HepG2 (cell line): Measurements from ENCODE around the gene PPP6R2. TPM values are rescaled to one million over a fixed set of nuclear protein-coding genes. Genes with fewer than 3 reads are reported as not detected.

Experiments
- AFF4 ChIP-seq: sonication (generic); formaldehyde crosslinking; IDR thresholded peaks from 2 replicates; pipeline ENCODE4 v1.4.0; 2020; ENCODE audit warnings: missing genetic modification reagents
- ATRX ChIP-seq: sonication (generic); formaldehyde crosslinking; IDR thresholded peaks from 2 replicates; pipeline ENCODE4 v1.4.0; 2020; ENCODE audit warnings: missing genetic modification reagents, borderline replicate concordance
- E2F2 ChIP-seq: sonication (generic); formaldehyde crosslinking; IDR thresholded peaks from 2 replicates; pipeline ENCODE4 v1.4.0; 2020; ENCODE audit warnings: missing genetic modification reagents, borderline replicate concordance
- EZH2 ChIP-seq: conservative IDR thresholded peaks from 2 replicates; pipeline ENCODE4 v1.6.1; 2012; ENCODE audit warnings: mild to moderate bottlenecking, low read depth, low read length, moderate library complexity
- HDAC2 ChIP-seq: sonication (generic); formaldehyde crosslinking; IDR thresholded peaks from 2 replicates; pipeline ENCODE4 v1.4.0; 2020; ENCODE audit warnings: missing genetic modification reagents
- HMG20A ChIP-seq: IDR thresholded peaks from 2 replicates; pipeline ENCODE4 v1.6.1; 2016; ENCODE audit warnings: borderline replicate concordance
- IRF2 ChIP-seq: IDR thresholded peaks from 2 replicates; pipeline ENCODE4 v1.6.1; 2018; ENCODE audit warnings: missing genetic modification reagents, missing compliant biosample characterization
- LCORL ChIP-seq, 2 experiments: fragments of 450-650 bp in 1 of 2; sonication (generic) in 1 of 2; formaldehyde crosslinking in 1 of 2; IDR thresholded peaks; 2 replicates each; pipeline versions ENCODE4 v1.5.0 to v1.6.1; 2017 to 2020; ENCODE audit warnings: antibody characterized with exemption in 1 of 2, missing genetic modification reagents in 1 of 2
- MED8 ChIP-seq: sonication (generic); formaldehyde crosslinking; IDR thresholded peaks from 2 replicates; pipeline ENCODE4 v1.8.1; 2023; ENCODE audit warnings: mild to moderate bottlenecking, missing genetic modification reagents; ENCODE audit not compliant: insufficient replicate concordance
- NCOA2 ChIP-seq: sonication (generic); formaldehyde crosslinking; IDR thresholded peaks from 2 replicates; pipeline ENCODE4 v1.8.0; 2022; ENCODE audit warnings: inconsistent platforms
- NFRKB ChIP-seq: fragments of 450-650 bp; IDR thresholded peaks from 2 replicates; pipeline ENCODE4 v1.6.1; 2017
- SCMH1 ChIP-seq: sonication (generic); formaldehyde crosslinking; IDR thresholded peaks from 2 replicates; pipeline ENCODE4 v1.9.0; 2021; ENCODE audit warnings: missing genetic modification reagents, mild to moderate bottlenecking, borderline replicate concordance
- SMYD3 ChIP-seq: sonication (generic); formaldehyde crosslinking; IDR thresholded peaks from 2 replicates; pipeline ENCODE4 v1.8.1; 2023; ENCODE audit warnings: mild to moderate bottlenecking, missing genetic modification reagents
- SSRP1 ChIP-seq: IDR thresholded peaks from 2 replicates; pipeline ENCODE4 v1.6.1; 2016; ENCODE audit warnings: control low read depth
- TERF1 ChIP-seq: sonication (generic); formaldehyde crosslinking; IDR thresholded peaks from 2 replicates; pipeline ENCODE4 v1.8.0; 2022; ENCODE audit warnings: mild to moderate bottlenecking, missing genetic modification reagents, moderate library complexity
- ZIK1 ChIP-seq: sonication (generic); formaldehyde crosslinking; IDR thresholded peaks from 2 replicates; pipeline ENCODE4 v1.5.0; 2020; ENCODE audit warnings: mild to moderate bottlenecking, low read depth, missing genetic modification reagents, borderline replicate concordance
- ZNF234 ChIP-seq: sonication (generic); formaldehyde crosslinking; conservative IDR thresholded peaks from 2 replicates; pipeline ENCODE4 v1.5.1; 2020; ENCODE audit warnings: mild to moderate bottlenecking, missing genetic modification reagents
- ZNF235 ChIP-seq: sonication (generic); formaldehyde crosslinking; IDR thresholded peaks from 2 replicates; pipeline ENCODE4 v1.8.1; 2023; ENCODE audit warnings: mild to moderate bottlenecking, missing genetic modification reagents, borderline replicate concordance
- ZNF431 ChIP-seq: sonication (generic); formaldehyde crosslinking; IDR thresholded peaks from 2 replicates; pipeline ENCODE4 v1.9.0; 2022; ENCODE audit warnings: missing genetic modification reagents, low read depth, mild to moderate bottlenecking, borderline replicate concordance
- ZNF44 ChIP-seq: sonication (generic); formaldehyde crosslinking; IDR thresholded peaks from 2 replicates; pipeline ENCODE4 v1.5.1; 2020; ENCODE audit warnings: mild to moderate bottlenecking, missing genetic modification reagents
- ZNF549 ChIP-seq: sonication (generic); formaldehyde crosslinking; IDR thresholded peaks from 2 replicates; pipeline ENCODE4 v1.5.0; 2020; ENCODE audit warnings: missing genetic modification reagents
- ZNF558 ChIP-seq: sonication (generic); formaldehyde crosslinking; IDR thresholded peaks from 2 replicates; pipeline ENCODE4 v1.9.0; 2022; ENCODE audit warnings: mild to moderate bottlenecking, missing genetic modification reagents, borderline replicate concordance
- ZNF589 ChIP-seq: sonication (generic); formaldehyde crosslinking; conservative IDR thresholded peaks from 2 replicates; pipeline ENCODE4 v1.8.0; 2022; ENCODE audit warnings: mild to moderate bottlenecking, moderate library complexity, missing genetic modification reagents
- ZNF644 ChIP-seq: IDR thresholded peaks from 2 replicates; pipeline ENCODE4 v1.6.1; 2016; ENCODE audit warnings: low read depth
- polyA plus RNA-seq, 8 experiments: library from polyadenylated mRNA; depleted of rRNA in 3 of 8; stranded (reverse) in 7 of 8; unstranded in 1 of 8; fragments of >200 nt; fragmentation: Illumina TruSeq in 4 of 8; extraction: Trizol in 4 of 8; gene quantifications; 2 replicates each; pipeline versions ENCODE4 v1.2.1 to v1.2.3, GENCODE V29; 2011 to 2016; ENCODE audit warnings: low read depth in 4 of 8, missing spikeins in 1 of 8, mixed read lengths in 1 of 8; ENCODE audit not compliant: insufficient read depth in 1 of 8
- total RNA-seq, 5 experiments: library from RNA; depleted of rRNA; stranded (reverse); fragments of >200 nt; fragmentation: Illumina TruSeq; extraction: Trizol; gene quantifications; 2 replicates each; pipeline ENCODE4 v1.2.3, GENCODE V29; 2016; ENCODE audit warnings: low read depth in 1 of 5

Gene PPP6R2
- total and polyA plus RNA-seq, 2 of the 13 experiments (the other 11 are each of a cell fraction or from before 2014, with no cell fraction given): 55.0 to 102 TPM

GRCh38 chr22:50396751-50397370 lies 53.7 kb downstream of the PPP6R2 start (continued):
- no peak for TF ChIP-seq TERF1 (CRISPR knock-in tag)
- TF ChIP-seq ZNF44 (CRISPR knock-in tag): no peak
- TF ChIP-seq HMG20A (CRISPR knock-in tag): peak; percentile 97; the same call in 1 of the 2 replicates
- peak; percentile 95 for TF ChIP-seq NCOA2
- no peak for TF ChIP-seq SSRP1
- no peak for TF ChIP-seq AFF4 (CRISPR knock-in tag)
- peak; percentile 83 for TF ChIP-seq IRF2 (CRISPR knock-in tag)
- TF ChIP-seq ZNF558: no peak
- no peak for TF ChIP-seq NFRKB
- TF ChIP-seq SCMH1 (CRISPR knock-in tag): no peak
- TF ChIP-seq ZIK1 (CRISPR knock-in tag): no peak
- no peak for TF ChIP-seq EZH2
- TF ChIP-seq ZNF589 (CRISPR knock-in tag): no peak
- no peak for TF ChIP-seq SMYD3 (CRISPR knock-in tag)
- TF ChIP-seq ZNF235 (CRISPR knock-in tag): no peak
- TF ChIP-seq ZNF549 (CRISPR knock-in tag): no peak
- TF ChIP-seq HDAC2 (CRISPR knock-in tag): peak; percentile 97
- peak; percentile 75 for TF ChIP-seq MED8 (CRISPR knock-in tag)
- TF ChIP-seq ZNF234 (CRISPR knock-in tag): no peak
- no peak for TF ChIP-seq E2F2
- TF ChIP-seq ZNF644 (CRISPR knock-in tag): no peak
- TF ChIP-seq ATRX (CRISPR knock-in tag): no peak
- TF ChIP-seq ZNF431: 0 out of 2 replicates have a peak, but pooled peaks have one; percentile 43
- no peak for TF ChIP-seq LCORL (IDR thresholded peaks at IDR 0.05)
- peak; percentile 97 for TF ChIP-seq LCORL (CRISPR knock-in tag; IDR thresholded peaks at IDR 0.05)
